ENCODE results near the gene OR1J4. TPM values are rescaled to one million over a fixed set of nuclear protein-coding genes. Genes with fewer than 3 reads are reported as not detected.

The OR1J4 gene, protein sequence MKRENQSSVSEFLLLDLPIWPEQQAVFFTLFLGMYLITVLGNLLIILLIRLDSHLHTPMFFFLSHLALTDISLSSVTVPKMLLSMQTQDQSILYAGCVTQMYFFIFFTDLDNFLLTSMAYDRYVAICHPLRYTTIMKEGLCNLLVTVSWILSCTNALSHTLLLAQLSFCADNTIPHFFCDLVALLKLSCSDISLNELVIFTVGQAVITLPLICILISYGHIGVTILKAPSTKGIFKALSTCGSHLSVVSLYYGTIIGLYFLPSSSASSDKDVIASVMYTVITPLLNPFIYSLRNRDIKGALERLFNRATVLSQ
- total RNA-seq (2022) (not detected in 2 replicates), Bru-seq, nascent RNA (not detected), BruChase-seq, experiment 1, labeled RNA remaining after a 2-hour chase (not detected), BruChase-seq, experiment 2, labeled RNA remaining after a 6-hour chase (not detected)
- long read RNA-seq: 0 reads

DNA sequence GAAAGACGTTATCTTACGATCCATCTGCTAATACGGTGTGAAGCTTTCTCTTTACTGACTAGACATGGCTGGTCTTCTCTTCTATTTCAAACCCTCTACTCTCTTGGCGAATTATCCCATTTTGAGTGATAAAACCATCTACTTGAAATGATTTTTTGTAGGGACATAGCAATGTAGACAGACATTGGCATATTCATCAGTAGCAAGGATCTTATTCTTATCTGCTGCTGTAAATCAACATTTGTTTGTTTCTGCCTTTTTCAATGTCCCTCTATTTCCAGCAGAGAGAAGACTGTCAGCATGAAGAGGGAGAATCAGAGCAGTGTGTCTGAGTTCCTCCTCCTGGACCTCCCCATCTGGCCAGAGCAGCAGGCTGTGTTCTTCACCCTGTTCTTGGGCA, at the start of gene OR1J4:
Gene OR1J4, plus strand, starts transcription at position 301 of the 400 bp plus-strand sequence. Its CDS starts 0 bp downstream, at position 301.
- H3K9me3 ChIP-seq: no peaks in the 10 kb centered on the region
- H3K4me3 ChIP-seq (ENCODE audit: low read depth, low read length): no peak within 1 kb of the TSS
- no peaks in the 10 kb centered on the region for H3K36me3 ChIP-seq (ENCODE audit: control insufficient read depth, insufficient read depth, low read length)
- CTCF ChIA-PET: no interaction called here
- POLR2A ChIA-PET: no interaction called here
- Mint-ChIP-seq H3K4me3 (ENCODE audit: unreplicated experiment) (no peak within 1 kb of the TSS), H3K4me1 (ENCODE audit: low read depth, unreplicated experiment) (no peaks in the 10 kb centered on the region), H3K27ac (ENCODE audit: unreplicated experiment) (no peak within 1 kb of the TSS), H3K36me3 (ENCODE audit: insufficient read depth, unreplicated experiment) (no peaks in the 10 kb centered on the region), H3K9me3 (ENCODE audit: unreplicated experiment) (no peaks in the 10 kb centered on the region), H3K27me3 (ENCODE audit: insufficient read depth, unreplicated experiment) (peaks cover 4% of the 10 kb centered on the region)
- H3K27me3 ChIP-seq (replicated peaks; ENCODE audit: control insufficient read depth, insufficient read depth, low read length): peaks cover 1% of the 10 kb centered on the region
- DNase-seq: no peak
- TF ChIP-seq, protein P1, sequence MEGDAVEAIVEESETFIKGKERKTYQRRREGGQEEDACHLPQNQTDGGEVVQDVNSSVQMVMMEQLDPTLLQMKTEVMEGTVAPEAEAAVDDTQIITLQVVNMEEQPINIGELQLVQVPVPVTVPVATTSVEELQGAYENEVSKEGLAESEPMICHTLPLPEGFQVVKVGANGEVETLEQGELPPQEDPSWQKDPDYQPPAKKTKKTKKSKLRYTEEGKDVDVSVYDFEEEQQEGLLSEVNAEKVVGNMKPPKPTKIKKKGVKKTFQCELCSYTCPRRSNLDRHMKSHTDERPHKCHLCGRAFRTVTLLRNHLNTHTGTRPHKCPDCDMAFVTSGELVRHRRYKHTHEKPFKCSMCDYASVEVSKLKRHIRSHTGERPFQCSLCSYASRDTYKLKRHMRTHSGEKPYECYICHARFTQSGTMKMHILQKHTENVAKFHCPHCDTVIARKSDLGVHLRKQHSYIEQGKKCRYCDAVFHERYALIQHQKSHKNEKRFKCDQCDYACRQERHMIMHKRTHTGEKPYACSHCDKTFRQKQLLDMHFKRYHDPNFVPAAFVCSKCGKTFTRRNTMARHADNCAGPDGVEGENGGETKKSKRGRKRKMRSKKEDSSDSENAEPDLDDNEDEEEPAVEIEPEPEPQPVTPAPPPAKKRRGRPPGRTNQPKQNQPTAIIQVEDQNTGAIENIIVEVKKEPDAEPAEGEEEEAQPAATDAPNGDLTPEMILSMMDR (IDR thresholded peaks at IDR 0.05; ENCODE audit: insufficient read depth in 1 of 2, low read depth in 1 of 2, low read length in 1 of 2, severe bottlenecking in 1 of 2, unreplicated experiment in 1 of 2): no peak
- H3K4me1 ChIP-seq: no peaks in the 10 kb centered on the region
- no TSS peak for BruUV-seq (replicated peaks)
- intact Hi-C loops (cut with micrococcal nuclease; ENCODE audit: unreplicated experiment): no loop called here

DNA sequence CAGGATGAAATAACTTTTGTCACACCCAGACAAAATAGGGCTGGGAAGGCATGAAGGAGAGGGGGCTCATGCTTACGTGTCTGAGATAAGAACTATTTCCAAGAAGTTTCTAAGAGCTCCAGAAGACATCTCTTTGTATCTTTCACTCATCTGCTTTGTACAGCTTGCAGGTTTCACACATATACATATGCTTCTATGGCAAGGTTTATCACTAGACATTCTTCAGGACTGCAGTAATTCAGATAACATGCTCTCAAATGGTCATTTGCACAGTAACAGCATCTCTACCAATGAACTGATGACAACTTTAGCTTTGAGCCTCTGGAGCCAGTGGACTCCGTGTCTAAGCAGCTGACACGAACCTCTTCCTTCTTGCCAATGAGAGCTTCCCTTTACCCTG, 44.4 kb upstream of the OR1J4 start:
- DNase-seq: no peak
- no peaks in the 10 kb centered on the region for H3K4me1 Mint-ChIP-seq (ENCODE audit: low read depth, unreplicated experiment)
- H3K4me3 ChIP-seq (ENCODE audit: low read depth, low read length): no peak overlapping the region
- ChIA-PET POLR2A (no interaction called here), CTCF (interaction anchor here (0.7 to 1.1 kb wide), 2 partner anchors 24 to 351 kb away, joined by 3 read pairs; no protein-coding TSS in a partner anchor)
- BruUV-seq (replicated peaks): no TSS peak
- H3K4me3 Mint-ChIP-seq (ENCODE audit: unreplicated experiment): no peak overlapping the region
- no peaks in the 10 kb centered on the region for H3K4me1 ChIP-seq
- intact Hi-C loops (cut with micrococcal nuclease; ENCODE audit: unreplicated experiment): no loop called here
- H3K27me3 ChIP-seq (replicated peaks; ENCODE audit: control insufficient read depth, insufficient read depth, low read length): no peaks in the 10 kb centered on the region
- no peaks in the 10 kb centered on the region for H3K9me3 Mint-ChIP-seq (ENCODE audit: unreplicated experiment)
- H3K36me3 Mint-ChIP-seq (ENCODE audit: insufficient read depth, unreplicated experiment): no peaks in the 10 kb centered on the region
- peaks cover 24% of the 10 kb centered on the region for H3K27me3 Mint-ChIP-seq (ENCODE audit: insufficient read depth, unreplicated experiment)
- no peaks in the 10 kb centered on the region for H3K36me3 ChIP-seq (ENCODE audit: control insufficient read depth, insufficient read depth, low read length)
- no peak overlapping the region for H3K27ac Mint-ChIP-seq (ENCODE audit: unreplicated experiment)
- no peaks in the 10 kb centered on the region for H3K9me3 ChIP-seq
- TF ChIP-seq, protein P1 (IDR thresholded peaks at IDR 0.05; ENCODE audit: insufficient read depth in 1 of 2, low read depth in 1 of 2, low read length in 1 of 2, severe bottlenecking in 1 of 2, unreplicated experiment in 1 of 2): no peak

DNA sequence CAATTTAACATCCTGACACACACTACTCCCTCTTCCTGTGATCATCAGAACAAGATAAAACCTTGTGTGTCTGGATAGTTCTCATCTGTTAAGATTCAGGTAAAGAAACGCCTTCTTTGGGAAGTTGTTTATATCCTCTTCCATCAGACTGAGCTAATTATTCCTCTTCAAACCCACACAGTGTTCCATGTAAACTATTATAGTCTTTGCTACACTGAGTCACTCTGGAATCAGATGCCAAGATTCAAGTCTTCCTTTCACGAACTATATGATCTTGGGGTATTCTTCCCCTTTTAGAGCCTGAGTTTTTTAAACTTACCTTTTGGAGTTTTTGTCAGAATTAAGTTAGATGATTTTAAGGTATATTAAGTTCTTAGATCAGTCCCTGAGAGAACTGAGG, 43.2 kb upstream of the OR1J4 start:
- TF ChIP-seq, protein P1 (IDR thresholded peaks at IDR 0.05; ENCODE audit: insufficient read depth in 1 of 2, low read depth in 1 of 2, low read length in 1 of 2, severe bottlenecking in 1 of 2, unreplicated experiment in 1 of 2): no peak
- Mint-ChIP-seq H3K27me3 (ENCODE audit: insufficient read depth, unreplicated experiment) (peaks cover 24% of the 10 kb centered on the region), H3K4me1 (ENCODE audit: low read depth, unreplicated experiment) (no peaks in the 10 kb centered on the region), H3K36me3 (ENCODE audit: insufficient read depth, unreplicated experiment) (no peaks in the 10 kb centered on the region), H3K9me3 (ENCODE audit: unreplicated experiment) (no peaks in the 10 kb centered on the region), H3K27ac (ENCODE audit: unreplicated experiment) (no peak overlapping the region), H3K4me3 (ENCODE audit: unreplicated experiment) (no peak overlapping the region)
- Histone ChIP-seq H3K9me3 (no peaks in the 10 kb centered on the region), H3K36me3 (ENCODE audit: control insufficient read depth, insufficient read depth, low read length) (no peaks in the 10 kb centered on the region), H3K4me3 (ENCODE audit: low read depth, low read length) (no peak overlapping the region), H3K27me3 (replicated peaks; ENCODE audit: control insufficient read depth, insufficient read depth, low read length) (no peaks in the 10 kb centered on the region), H3K4me1 (no peaks in the 10 kb centered on the region)
- BruUV-seq (replicated peaks): no TSS peak
- intact Hi-C loops (cut with micrococcal nuclease; ENCODE audit: unreplicated experiment): no loop called here
- CTCF ChIA-PET: interaction anchor here (1.1 kb wide), 1 partner anchor 23 kb away, joined by 3 read pairs; no protein-coding TSS in a partner anchor
- POLR2A ChIA-PET: no interaction called here
- DNase-seq: no peak

Data from Caco-2 (cell line).